HCT116 (cell line): ENCODE data around the gene CALU. TPM values are rescaled to one million over a fixed set of nuclear protein-coding genes. Genes with fewer than 3 reads are reported as not detected.

Source experiments
- ATAC-seq: fragments of 200-7000 bp; cut with Tn5 transposase; 2 replicates; pipeline ENCODE4 v1.9.1; 2020; ENCODE audit warnings: mild to moderate bottlenecking, moderate library complexity
- BruUV-seq: library from RNA; stranded (reverse); fragments of 400-500 nt; replicated peaks from 2 replicates; lab custom pipeline; 2021; lab: Mats Ljungman, UMichigan
- CTCF ChIA-PET: fragments of 300-600 bp; sonication (Branson Sonifier 250); formaldehyde crosslinking; loops from one replicate; lab custom pipeline; 2021; ENCODE audit warnings: antibody characterized with exemption; lab: Charles Lee
- POLR2A ChIA-PET: fragments of 300-600, 350-600 bp; sonication (Branson Sonifier 250); formaldehyde crosslinking; loops from one replicate; lab custom pipeline; 2021; ENCODE audit warnings: antibody characterized with exemption; lab: Charles Lee
- RAD21 ChIA-PET, 2 experiments: fragments of 300-600 bp; sonication (Branson Sonifier 250); formaldehyde crosslinking; loops; one replicate each; lab custom pipeline; 2023; ENCODE audit warnings: low total read pairs in 2 of 2; ENCODE audit not compliant: uncharacterized antibody in 2 of 2, unreplicated experiment in 2 of 2, low non-redundant PET in 1 of 2; lab: Charles Lee
- DNase-seq: peaks from one replicate; pipeline ENCODE4 v3.0.0-alpha.2; 2010; ENCODE audit warnings: low read depth, low spot score
- H2AFZ ChIP-seq: fragments of 200-600 bp; shearing (Covaris generic), sonication (generic); 2 replicates; pipeline ENCODE4 v1.6.1; 2017; ENCODE audit warnings: low read depth, mixed run types, mixed read lengths, antibody characterized with exemption, low read length; ENCODE audit not compliant: poor library complexity, severe bottlenecking
- H3K27ac ChIP-seq: 2 replicates; pipeline ENCODE4 v1.5.1; 2012; ENCODE audit warnings: low read depth, low read length
- H3K27me3 ChIP-seq: fragments of 200-600 bp; sonication (generic); 2 replicates; pipeline ENCODE4 v1.6.1; 2016; ENCODE audit warnings: mixed run types, low read length, mixed read lengths; ENCODE audit not compliant: insufficient read depth
- H3K36me3 ChIP-seq, 2 experiments: fragments of 200-500 bp in 1 of 2; fragments of 200-600 bp in 1 of 2; sonication (Bioruptor generic) in 1 of 2; sonication (generic) in 1 of 2; 2 replicates each; pipeline versions ENCODE4 v1.5.1 to v1.6.1; 2014 to 2016; ENCODE audit warnings: low read length in 2 of 2, inconsistent platforms in 1 of 2, mixed read lengths in 1 of 2, mixed run types in 1 of 2; ENCODE audit not compliant: insufficient read depth in 2 of 2, control insufficient read depth in 1 of 2
- H3K4me1 ChIP-seq, 2 experiments: fragments of 200-600 bp in 1 of 2; sonication (generic) in 1 of 2; 2 replicates each; pipeline versions ENCODE4 v1.5.1 to v1.6.1; 2012 to 2017; ENCODE audit warnings: low read length in 2 of 2, inconsistent platforms in 1 of 2, mild to moderate bottlenecking in 1 of 2, mixed read lengths in 1 of 2, mixed run types in 1 of 2, moderate library complexity in 1 of 2; ENCODE audit not compliant: insufficient read depth in 2 of 2, control insufficient read depth in 1 of 2
- H3K4me2 ChIP-seq: fragments of 200-600 bp; sonication (generic); 2 replicates; pipeline ENCODE4 v1.6.1; 2017; ENCODE audit warnings: mixed run types, low read length, mixed read lengths
- H3K4me3 ChIP-seq, 2 experiments: fragments of 200-600 bp in 1 of 2; sonication (generic) in 1 of 2; replicated peaks in 1 of 2; 2 replicates each; pipeline ENCODE4 v1.5.1; 2011 to 2016; ENCODE audit warnings: low read length in 2 of 2, control low read depth in 1 of 2, low read depth in 1 of 2, mild to moderate bottlenecking in 1 of 2, mixed read lengths in 1 of 2, mixed run types in 1 of 2
- H3K79me2 ChIP-seq: fragments of 200-600 bp; sonication (generic); 2 replicates; pipeline ENCODE4 v1.6.1; 2017; ENCODE audit warnings: mild to moderate bottlenecking, mixed run types, low read length, moderate library complexity, mixed read lengths; ENCODE audit not compliant: insufficient read depth
- H3K9ac ChIP-seq: fragments of 200-600 bp; sonication (generic); 2 replicates; pipeline ENCODE4 v1.6.1; 2016; ENCODE audit warnings: low read length, mixed read lengths
- H3K9me2 ChIP-seq: fragments of 200-600 bp; sonication (generic), shearing (Covaris generic); 2 replicates; pipeline ENCODE4 v1.6.1; 2017; ENCODE audit warnings: mixed run types, mild to moderate bottlenecking, moderate library complexity; ENCODE audit not compliant: insufficient read depth
- H3K9me3 ChIP-seq, 2 experiments: fragments of 200-500 bp in 1 of 2; fragments of 200-600 bp in 1 of 2; sonication (Bioruptor generic) in 1 of 2; sonication (generic) in 1 of 2; 2 replicates each; pipeline ENCODE4 v1.6.1; 2014 to 2017; ENCODE audit warnings: low read length in 2 of 2, mixed read lengths in 2 of 2, inconsistent platforms in 1 of 2, low read depth in 1 of 2, mild to moderate bottlenecking in 1 of 2, mixed run types in 1 of 2, moderate library complexity in 1 of 2; ENCODE audit not compliant: control insufficient read depth in 1 of 2, insufficient read depth in 1 of 2
- H4K20me1 ChIP-seq: fragments of 200-600 bp; sonication (generic), shearing (Covaris generic); 2 replicates; pipeline ENCODE4 v1.6.1; 2017; ENCODE audit warnings: mixed run types, mild to moderate bottlenecking, moderate library complexity; ENCODE audit not compliant: insufficient read depth
- CEBPB ChIP-seq: IDR thresholded peaks from 2 replicates; pipeline ENCODE4 v1.6.1; 2012; ENCODE audit warnings: low read depth
- EGR1 ChIP-seq: IDR thresholded peaks from 2 replicates; pipeline ENCODE4 v1.6.1; 2012; ENCODE audit warnings: low read depth
- EZH2phosphoT487 ChIP-seq: fragments of 200-600 bp; IDR thresholded peaks from 2 replicates; pipeline ENCODE4 v1.6.1; 2018; ENCODE audit warnings: antibody characterized with exemption, borderline replicate concordance
- JUND ChIP-seq: IDR thresholded peaks from 2 replicates; pipeline ENCODE4 v1.6.1; 2012
- RAD21 ChIP-seq: IDR thresholded peaks from 2 replicates; pipeline ENCODE4 v1.6.1; 2012; ENCODE audit warnings: low read depth, mild to moderate bottlenecking
- intact Hi-C: fragments of 100-400 bp; cut with micrococcal nuclease; formaldehyde crosslinking; loops from 2 replicates; pipeline ENCODE4 v1.10.0; 2022
- total RNA-seq: library from RNA; stranded (reverse); gene quantifications from one replicate; pipeline ENCODE4 v1.2.1, GENCODE V29; 2021; ENCODE audit not compliant: unreplicated experiment
- TF ChIP-seq, protein P1 (sequence below): IDR thresholded peaks from 2 replicates; pipeline ENCODE4 v1.6.1; 2012; ENCODE audit warnings: low read depth
- TF ChIP-seq, protein P2 (sequence below): IDR thresholded peaks from 2 replicates; pipeline ENCODE4 v1.6.1; 2011; ENCODE audit warnings: mild to moderate bottlenecking, low read length, moderate library complexity; ENCODE audit not compliant: insufficient replicate concordance; ENCODE audit errors: extremely low read depth

CALU gene
- total RNA-seq, 1 experiment from 2014 or later: 106 TPM

DNA sequence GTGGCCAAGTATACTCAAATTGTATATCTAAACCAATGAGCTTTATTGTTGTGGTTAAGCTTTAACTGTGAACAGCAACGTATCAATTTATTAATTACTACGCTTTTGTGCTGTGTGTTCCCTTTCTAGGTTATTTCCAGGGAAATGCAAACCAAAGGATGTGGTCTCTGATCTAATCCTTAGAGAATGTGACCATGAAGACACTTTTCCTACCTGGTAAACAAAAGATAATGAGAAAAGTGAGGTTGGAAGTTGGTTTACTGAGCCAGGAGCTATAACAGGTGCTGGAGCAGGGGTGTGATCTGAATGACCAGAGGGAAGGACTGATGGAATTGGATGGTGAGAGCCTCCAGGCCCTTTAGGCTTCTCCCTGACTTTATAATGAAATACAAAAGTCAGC is 25.4 kb upstream of the CALU start:
- Histone ChIP-seq H3K36me3 (no peaks in the 10 kb centered on the region), H4K20me1 (no peaks in the 10 kb centered on the region), H3K27me3 (no peaks in the 10 kb centered on the region)
- DNase-seq: no peak
- TF ChIP-seq CEBPB (no peak), EZH2phosphoT487 (no peak), EGR1 (no peak), JUND (no peak), RAD21 (no peak)
- TF ChIP-seq, protein P1, sequence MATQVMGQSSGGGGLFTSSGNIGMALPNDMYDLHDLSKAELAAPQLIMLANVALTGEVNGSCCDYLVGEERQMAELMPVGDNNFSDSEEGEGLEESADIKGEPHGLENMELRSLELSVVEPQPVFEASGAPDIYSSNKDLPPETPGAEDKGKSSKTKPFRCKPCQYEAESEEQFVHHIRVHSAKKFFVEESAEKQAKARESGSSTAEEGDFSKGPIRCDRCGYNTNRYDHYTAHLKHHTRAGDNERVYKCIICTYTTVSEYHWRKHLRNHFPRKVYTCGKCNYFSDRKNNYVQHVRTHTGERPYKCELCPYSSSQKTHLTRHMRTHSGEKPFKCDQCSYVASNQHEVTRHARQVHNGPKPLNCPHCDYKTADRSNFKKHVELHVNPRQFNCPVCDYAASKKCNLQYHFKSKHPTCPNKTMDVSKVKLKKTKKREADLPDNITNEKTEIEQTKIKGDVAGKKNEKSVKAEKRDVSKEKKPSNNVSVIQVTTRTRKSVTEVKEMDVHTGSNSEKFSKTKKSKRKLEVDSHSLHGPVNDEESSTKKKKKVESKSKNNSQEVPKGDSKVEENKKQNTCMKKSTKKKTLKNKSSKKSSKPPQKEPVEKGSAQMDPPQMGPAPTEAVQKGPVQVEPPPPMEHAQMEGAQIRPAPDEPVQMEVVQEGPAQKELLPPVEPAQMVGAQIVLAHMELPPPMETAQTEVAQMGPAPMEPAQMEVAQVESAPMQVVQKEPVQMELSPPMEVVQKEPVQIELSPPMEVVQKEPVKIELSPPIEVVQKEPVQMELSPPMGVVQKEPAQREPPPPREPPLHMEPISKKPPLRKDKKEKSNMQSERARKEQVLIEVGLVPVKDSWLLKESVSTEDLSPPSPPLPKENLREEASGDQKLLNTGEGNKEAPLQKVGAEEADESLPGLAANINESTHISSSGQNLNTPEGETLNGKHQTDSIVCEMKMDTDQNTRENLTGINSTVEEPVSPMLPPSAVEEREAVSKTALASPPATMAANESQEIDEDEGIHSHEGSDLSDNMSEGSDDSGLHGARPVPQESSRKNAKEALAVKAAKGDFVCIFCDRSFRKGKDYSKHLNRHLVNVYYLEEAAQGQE: no peak
- TF ChIP-seq, protein P2, sequence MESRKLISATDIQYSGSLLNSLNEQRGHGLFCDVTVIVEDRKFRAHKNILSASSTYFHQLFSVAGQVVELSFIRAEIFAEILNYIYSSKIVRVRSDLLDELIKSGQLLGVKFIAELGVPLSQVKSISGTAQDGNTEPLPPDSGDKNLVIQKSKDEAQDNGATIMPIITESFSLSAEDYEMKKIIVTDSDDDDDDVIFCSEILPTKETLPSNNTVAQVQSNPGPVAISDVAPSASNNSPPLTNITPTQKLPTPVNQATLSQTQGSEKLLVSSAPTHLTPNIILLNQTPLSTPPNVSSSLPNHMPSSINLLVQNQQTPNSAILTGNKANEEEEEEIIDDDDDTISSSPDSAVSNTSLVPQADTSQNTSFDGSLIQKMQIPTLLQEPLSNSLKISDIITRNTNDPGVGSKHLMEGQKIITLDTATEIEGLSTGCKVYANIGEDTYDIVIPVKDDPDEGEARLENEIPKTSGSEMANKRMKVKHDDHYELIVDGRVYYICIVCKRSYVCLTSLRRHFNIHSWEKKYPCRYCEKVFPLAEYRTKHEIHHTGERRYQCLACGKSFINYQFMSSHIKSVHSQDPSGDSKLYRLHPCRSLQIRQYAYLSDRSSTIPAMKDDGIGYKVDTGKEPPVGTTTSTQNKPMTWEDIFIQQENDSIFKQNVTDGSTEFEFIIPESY: no peak
- TF ChIP-seq, all 23 proteins: peak for 0
- RAD21 ChIA-PET: interaction anchor here in 1 of 2 experiments (0.6 kb wide), 1 partner anchor 9 kb away, joined by 3 read pairs; no protein-coding TSS in a partner anchor
- CTCF ChIA-PET: no interaction called here
- Histone ChIP-seq H2AFZ (no peak overlapping the region), H3K4me1 (peaks cover 0 to 4% of the 10 kb centered on the region in 2 experiments; a peak in 1 of 4 replicates), H3K9me2 (no peaks in the 10 kb centered on the region), H3K4me3 (no peak overlapping the region), H3K9ac (no peak overlapping the region), H3K79me2 (no peaks in the 10 kb centered on the region), H3K4me2 (peak overlapping the region; percentile 15; the same call in 1 of the 2 replicates), H3K9me3 (no peaks in the 10 kb centered on the region), H3K27ac (no peak overlapping the region)
- POLR2A ChIA-PET: no interaction called here
- intact Hi-C loops: no loop called here
- ATAC-seq: no peak
- BruUV-seq: no TSS peak
